ENCODE measurements around the gene NCBP2. TPM values are rescaled to one million over a fixed set of nuclear protein-coding genes. Genes with fewer than 3 reads are reported as not detected.

The NCBP2 gene
- total RNA-seq, 1 experiment from 2014 or later: 120 TPM

DNA sequence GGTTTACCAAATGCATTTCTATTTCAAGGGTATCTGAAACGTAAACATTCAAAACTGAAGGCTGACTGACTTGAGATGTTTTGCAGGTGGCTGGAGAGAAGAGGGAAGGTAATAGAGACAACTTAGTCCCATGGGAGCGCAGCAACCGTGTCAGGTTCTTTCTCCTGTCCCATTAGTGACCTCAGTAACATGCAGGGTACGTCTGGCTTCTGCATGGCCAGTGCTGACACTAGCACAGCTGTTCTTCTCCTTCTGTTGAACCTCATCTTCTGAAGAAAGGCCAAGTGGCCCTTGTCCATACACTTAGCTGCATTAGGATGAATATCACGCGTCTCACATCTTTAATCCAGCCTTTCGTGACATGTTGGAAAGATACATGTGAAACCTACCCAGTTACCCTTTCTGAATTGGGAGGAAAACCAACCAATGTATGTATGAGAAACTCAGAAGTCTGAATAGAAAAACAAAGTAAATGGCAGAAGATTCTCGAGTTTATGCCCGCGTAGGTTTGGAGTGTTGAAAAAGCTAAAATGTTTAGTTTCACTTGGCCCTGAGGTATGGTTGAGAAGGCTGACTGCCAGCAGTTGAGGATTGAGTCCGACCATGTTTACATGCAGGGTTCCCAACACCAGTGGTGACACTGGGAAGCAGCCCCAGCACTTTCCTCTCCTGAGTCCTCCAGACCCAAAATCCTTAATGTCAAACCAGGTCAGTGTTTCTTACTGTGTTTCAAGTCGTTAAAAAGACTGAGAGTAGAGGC, 10.3 kb downstream of the NCBP2 start:
- H3K9ac ChIP-seq (ENCODE audit: extremely low read depth, insufficient read length, low read length): no peak overlapping the region
- no peak overlapping the region for H4K91ac ChIP-seq (ENCODE audit: insufficient read length, low read depth, low read length)
- TF ChIP-seq, protein P1, sequence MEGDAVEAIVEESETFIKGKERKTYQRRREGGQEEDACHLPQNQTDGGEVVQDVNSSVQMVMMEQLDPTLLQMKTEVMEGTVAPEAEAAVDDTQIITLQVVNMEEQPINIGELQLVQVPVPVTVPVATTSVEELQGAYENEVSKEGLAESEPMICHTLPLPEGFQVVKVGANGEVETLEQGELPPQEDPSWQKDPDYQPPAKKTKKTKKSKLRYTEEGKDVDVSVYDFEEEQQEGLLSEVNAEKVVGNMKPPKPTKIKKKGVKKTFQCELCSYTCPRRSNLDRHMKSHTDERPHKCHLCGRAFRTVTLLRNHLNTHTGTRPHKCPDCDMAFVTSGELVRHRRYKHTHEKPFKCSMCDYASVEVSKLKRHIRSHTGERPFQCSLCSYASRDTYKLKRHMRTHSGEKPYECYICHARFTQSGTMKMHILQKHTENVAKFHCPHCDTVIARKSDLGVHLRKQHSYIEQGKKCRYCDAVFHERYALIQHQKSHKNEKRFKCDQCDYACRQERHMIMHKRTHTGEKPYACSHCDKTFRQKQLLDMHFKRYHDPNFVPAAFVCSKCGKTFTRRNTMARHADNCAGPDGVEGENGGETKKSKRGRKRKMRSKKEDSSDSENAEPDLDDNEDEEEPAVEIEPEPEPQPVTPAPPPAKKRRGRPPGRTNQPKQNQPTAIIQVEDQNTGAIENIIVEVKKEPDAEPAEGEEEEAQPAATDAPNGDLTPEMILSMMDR (conservative IDR thresholded peaks at IDR 0.05): no peak
- H3K14ac ChIP-seq (ENCODE audit: insufficient read depth, low read length): no peak overlapping the region
- H3K4me2 ChIP-seq (ENCODE audit: insufficient read depth, insufficient read length, low read length): no peak overlapping the region
- no peak overlapping the region for H2BK15ac ChIP-seq (ENCODE audit: low read depth, low read length)
- H2AFZ ChIP-seq (ENCODE audit: low read length): no peak overlapping the region
- H3K23ac ChIP-seq (ENCODE audit: insufficient read length, low read depth, low read length): no peak overlapping the region
- H3K36me3 Mint-ChIP-seq (ENCODE audit: insufficient read depth in 1 of 3, low read depth in 3 of 3): peaks cover 27 to 69% (median 69%) of the 10 kb centered on the region in 3 experiments; a peak in 6 of 7 replicates
- no peak overlapping the region for H2BK20ac ChIP-seq (ENCODE audit: low read depth, low read length, poor library complexity, severe bottlenecking)
- H3T11ph ChIP-seq (ENCODE audit: low read length): no peak overlapping the region
- H3K4me3 Mint-ChIP-seq: no peak overlapping the region
- DNase-seq: no peak
- no peak overlapping the region for H3K4ac ChIP-seq (ENCODE audit: low read depth, low read length)
- H3K27ac Mint-ChIP-seq: no peak overlapping the region; a peak in 1 of 7 replicates
- no peak overlapping the region for H4K5ac ChIP-seq (ENCODE audit: insufficient read length, low read depth, low read length)
- H4K8ac ChIP-seq (replicated peaks; ENCODE audit: insufficient read length, low read depth, low read length): no peak overlapping the region
- H3K9me3 Mint-ChIP-seq: no peaks in the 10 kb centered on the region
- H3K27me3 Mint-ChIP-seq (ENCODE audit: low read depth): no peaks in the 10 kb centered on the region
- no peaks in the 10 kb centered on the region for H3K23me2 ChIP-seq (ENCODE audit: insufficient read length, low read depth, low read length, poor library complexity, severe bottlenecking)
- 0 out of 4 replicates have a peak, but pooled peaks cover 0 to 2% of the 10 kb centered on the region in 2 experiments for H3K4me1 Mint-ChIP-seq
- no peaks in the 10 kb centered on the region for H3K79me1 ChIP-seq (ENCODE audit: insufficient read depth, low read depth, low read length, poor library complexity, severe bottlenecking)
- H2AK5ac ChIP-seq (ENCODE audit: insufficient read length, low read length): no peak overlapping the region
- no peak overlapping the region for H2BK12ac ChIP-seq (ENCODE audit: insufficient read length, low read depth, low read length)
- no peaks in the 10 kb centered on the region for H3K4me1 ChIP-seq (ENCODE audit: insufficient read depth, low read length)
- H3K79me2 ChIP-seq (ENCODE audit: insufficient read depth, low read length): no peaks in the 10 kb centered on the region
- H2BK120ac ChIP-seq (ENCODE audit: low read depth, low read length, poor library complexity, severe bottlenecking): no peak overlapping the region
- no peaks in the 10 kb centered on the region for H3K27me3 ChIP-seq (ENCODE audit: insufficient read depth, low read length)
- H3K18ac ChIP-seq (ENCODE audit: insufficient read length, low read depth, low read length): no peak overlapping the region
- H3K9me3 ChIP-seq (ENCODE audit: control insufficient read depth, low read depth, low read length): no peaks in the 10 kb centered on the region
- H3K27ac ChIP-seq (ENCODE audit: insufficient read length, low read depth, low read length): no peak overlapping the region
- no CpG with 5 or more reads among the region's 12 CpGs for WGBS (ENCODE audit: extremely low coverage, insufficient read length, low lambda C conversion rate)
- H4K20me1 ChIP-seq (ENCODE audit: control insufficient read depth, insufficient read depth, insufficient read length): no peaks in the 10 kb centered on the region
- no peak overlapping the region for H3K56ac ChIP-seq (ENCODE audit: insufficient read length, low read depth, low read length)
- no peak overlapping the region for H2BK5ac ChIP-seq (ENCODE audit: insufficient read length, low read length)
